ENCODE measurements around the gene OR9Q1. TPM values are rescaled to one million over a fixed set of nuclear protein-coding genes. Genes with fewer than 3 reads are reported as not detected.

Gene OR9Q1
- total RNA-seq, 1 donor from 2014 or later, result not detected

DNA sequence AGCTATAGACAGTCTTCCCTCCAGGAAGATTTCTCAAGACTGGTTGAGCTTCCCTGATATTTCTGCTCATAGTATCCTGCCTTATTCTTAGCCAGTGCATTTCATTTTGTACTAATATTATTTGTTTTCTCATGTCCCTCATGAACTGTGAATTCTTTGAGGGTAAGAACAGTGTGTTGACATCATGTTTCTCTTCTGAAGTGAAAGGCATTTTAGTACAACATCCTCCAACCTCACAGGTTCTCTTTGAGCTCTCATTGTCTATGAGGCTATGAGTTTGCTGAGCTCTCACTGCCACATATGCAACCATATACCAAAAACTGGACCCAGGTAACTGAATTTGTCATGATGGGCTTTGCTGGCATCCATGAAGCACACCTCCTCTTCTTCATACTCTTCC, 7.0 kb downstream of the OR9Q1 start, which contains the start of gene OR6Q1:
Gene OR6Q1, plus strand, starts transcription at position 301 of the 400 bp plus-strand sequence. Its CDS starts 0 bp downstream, at position 301.
- DNase-seq (ENCODE audit: low spot score), result no peak

GRCh38 chr11:58034471-58034870, 10.8 kb downstream of the OR9Q1 start:
- no peak for DNase-seq (ENCODE audit: low spot score)

DNA sequence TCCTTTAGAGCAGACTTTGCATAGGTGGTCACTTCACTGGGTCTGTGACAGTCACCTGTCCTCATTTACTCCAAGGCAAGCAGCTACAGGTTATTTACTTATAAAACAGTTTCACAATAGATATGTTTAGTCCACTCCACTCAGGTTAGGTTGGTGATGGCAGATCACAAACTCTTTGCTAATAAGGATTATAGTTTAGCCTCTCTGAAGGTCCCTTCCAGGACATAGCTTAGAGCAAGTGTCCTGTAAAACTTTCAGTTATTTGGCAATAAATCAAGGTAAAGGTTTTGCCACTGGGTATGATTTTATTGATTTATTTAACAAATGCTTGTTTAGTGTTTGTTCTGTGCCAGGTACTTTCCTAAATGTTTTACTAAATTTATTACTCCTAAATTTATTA, 15.9 kb downstream of the OR9Q1 start:
- no peak for DNase-seq (ENCODE audit: low spot score)

GRCh38 chr11:58043379-58043778, 19.7 kb downstream of the OR9Q1 start:
- no peak for DNase-seq (ENCODE audit: low spot score)

GRCh38 chr11:58046231-58046630, 22.6 kb downstream of the OR9Q1 start:
- DNase-seq (ENCODE audit: low spot score), result no peak

DNA sequence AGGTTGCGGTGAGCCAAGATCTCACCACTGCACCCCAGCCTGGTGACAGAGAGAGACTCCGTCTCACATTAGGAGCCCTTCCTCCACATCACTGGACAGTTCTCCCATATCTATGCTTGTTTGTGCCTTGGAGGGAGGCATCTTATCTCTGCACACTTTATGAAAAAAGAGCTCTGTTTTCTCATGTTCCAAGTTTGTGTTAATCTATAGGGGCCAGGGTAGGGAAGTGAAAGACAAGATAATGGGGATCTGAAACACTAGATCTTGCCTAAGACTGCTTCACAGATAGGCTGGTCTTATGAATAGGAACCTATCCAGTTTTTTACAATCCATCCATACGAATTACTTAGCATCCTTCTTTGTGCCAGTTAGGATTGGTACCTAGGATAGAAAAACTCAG, 24.1 kb downstream of the OR9Q1 start:
- DNase-seq (ENCODE audit: low spot score), result no peak

DNA sequence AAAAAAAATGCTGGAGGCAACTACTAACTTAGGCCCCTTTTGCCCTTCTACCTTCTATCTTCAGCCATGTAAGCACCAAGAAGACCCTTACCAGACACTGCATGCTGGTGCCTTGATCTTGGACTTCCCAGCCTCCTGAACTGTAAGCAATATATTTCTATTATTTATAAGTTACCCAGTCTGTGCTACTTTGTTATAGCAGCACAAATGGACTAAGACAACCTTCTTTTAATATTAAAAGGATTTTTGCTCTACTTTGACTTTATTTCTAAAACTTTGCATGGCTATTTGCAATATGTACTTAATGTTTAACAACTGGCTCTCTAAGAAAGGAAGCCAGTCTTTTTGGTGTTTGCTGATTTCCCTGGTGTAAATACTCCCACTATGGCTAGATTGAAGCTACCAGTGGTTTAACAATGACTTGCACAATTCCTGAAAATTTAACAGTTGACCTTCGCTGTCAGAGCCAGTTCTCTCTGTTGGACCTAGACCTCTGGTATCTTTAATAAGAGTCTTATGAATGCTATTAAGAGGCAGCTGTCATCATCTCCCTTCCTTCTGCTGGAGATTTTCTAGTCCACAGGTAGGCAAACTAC, 32.2 kb downstream of the OR9Q1 start:
- DNase-seq (ENCODE audit: low spot score), result no peak

DNA sequence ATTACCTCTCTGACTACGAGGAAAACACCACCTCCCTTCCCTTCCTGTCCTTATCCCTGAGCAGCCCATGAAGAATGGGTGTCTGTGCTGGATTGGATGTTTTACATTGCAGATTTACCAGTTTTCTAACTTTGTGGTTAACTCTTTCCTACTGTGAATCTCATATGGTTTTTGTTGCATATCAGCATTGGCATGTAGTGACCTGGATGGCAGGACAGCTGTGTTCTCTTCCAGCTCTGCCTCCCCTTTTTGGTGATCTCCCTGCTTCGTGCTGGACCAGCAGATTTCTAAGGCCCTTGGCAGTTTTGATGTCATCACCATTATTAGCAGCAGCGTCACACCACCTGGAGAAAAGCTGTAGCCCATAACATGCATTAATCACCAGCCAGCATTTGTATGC, 33.8 kb downstream of the OR9Q1 start:
- DNase-seq (ENCODE audit: low spot score), result no peak

- DNase-seq (ENCODE audit: low spot score), result peak; percentile 28
Measured at GRCh38 chr11:58058276-58059006, 34.8 kb downstream of the OR9Q1 start.

- no peak for DNase-seq (ENCODE audit: low spot score)
Measured at GRCh38 chr11:58059007-58059350, 35.3 kb downstream of the OR9Q1 start.

DNA sequence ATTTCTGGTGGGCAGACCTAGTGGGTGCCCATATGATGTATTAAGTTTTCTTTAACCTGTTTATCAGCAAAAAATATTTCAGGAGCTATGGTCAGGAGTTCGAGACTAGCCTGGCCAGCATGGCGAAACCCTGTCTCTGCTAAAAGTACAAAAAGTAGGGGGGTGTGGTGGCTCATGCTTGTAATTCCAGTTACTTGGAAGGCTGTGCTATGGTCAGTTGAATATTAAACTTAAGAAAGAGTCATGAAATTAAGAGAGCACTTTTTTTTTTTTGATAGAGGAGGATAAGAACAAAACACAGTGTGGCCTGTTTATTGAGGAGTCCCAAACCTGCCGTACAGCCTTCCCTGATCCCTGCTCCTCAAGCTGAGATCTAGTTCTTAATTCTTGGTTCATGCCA, 36.9 kb downstream of the OR9Q1 start:
- DNase-seq (ENCODE audit: low spot score), result no peak

DNA sequence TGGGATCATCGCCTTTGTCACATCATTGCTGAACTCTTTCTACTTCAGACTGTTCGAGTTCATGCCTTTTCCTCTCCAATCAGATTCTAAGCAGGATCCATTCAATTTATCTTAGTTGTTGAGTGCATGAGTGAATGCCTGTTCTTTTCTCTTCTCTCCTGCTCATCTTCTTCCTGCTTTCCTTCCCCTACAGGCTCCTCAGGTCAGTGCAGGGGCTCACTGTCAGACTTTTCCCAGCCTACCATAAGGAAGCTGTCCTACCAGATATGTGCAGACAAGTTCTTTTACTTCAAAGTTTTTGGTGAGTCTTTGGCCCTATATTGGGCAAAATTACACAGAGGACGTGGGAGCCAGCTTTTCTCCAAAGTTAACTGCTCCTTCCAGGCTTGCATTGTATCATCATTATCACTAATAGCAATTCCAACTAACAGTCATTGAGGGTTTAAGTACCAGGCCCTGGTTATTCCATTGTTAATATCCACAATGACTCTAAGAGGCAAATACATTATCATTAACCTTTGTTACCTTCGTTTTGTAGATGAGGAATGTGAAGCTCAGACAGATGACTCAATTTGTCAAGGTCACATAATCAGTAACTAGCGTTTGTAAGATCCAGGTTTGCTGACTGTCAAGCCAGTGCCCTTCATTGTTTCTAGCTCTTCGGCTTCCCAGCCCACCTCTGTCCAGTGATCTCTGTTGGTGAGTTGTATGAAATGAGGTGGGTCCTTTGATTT, 37.4 kb downstream of the OR9Q1 start:
- no peak for DNase-seq (ENCODE audit: low spot score)

DNA sequence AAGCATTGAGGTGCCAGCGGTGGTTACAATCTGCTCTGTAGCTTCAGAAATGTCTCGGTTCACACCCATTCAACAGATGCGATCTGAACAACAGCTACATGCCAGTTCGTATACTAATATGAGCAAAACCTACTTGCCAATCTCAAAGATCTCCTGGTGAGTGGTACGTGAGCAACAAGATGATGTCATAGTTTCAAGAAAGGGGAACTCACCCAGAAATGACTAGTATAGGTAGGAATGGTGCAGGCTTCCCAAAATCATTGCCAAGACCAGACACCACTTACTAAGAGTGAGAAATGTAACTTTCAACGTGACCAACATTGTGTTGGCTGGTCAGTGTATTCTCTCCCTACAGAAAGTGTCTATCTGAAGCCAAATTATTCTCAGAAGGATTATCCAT, 38.1 kb downstream of the OR9Q1 start:
- DNase-seq (ENCODE audit: low spot score), result no peak

GRCh38 chr11:58067685-58068084, 44.0 kb downstream of the OR9Q1 start:
- no peak for DNase-seq (ENCODE audit: low spot score)

GRCh38 chr11:58068655-58069054, 45.0 kb downstream of the OR9Q1 start:
- no peak for DNase-seq (ENCODE audit: low spot score)

- no peak for DNase-seq (ENCODE audit: low spot score)
Measured at GRCh38 chr11:58070585-58070984, 46.9 kb downstream of the OR9Q1 start.

DNA sequence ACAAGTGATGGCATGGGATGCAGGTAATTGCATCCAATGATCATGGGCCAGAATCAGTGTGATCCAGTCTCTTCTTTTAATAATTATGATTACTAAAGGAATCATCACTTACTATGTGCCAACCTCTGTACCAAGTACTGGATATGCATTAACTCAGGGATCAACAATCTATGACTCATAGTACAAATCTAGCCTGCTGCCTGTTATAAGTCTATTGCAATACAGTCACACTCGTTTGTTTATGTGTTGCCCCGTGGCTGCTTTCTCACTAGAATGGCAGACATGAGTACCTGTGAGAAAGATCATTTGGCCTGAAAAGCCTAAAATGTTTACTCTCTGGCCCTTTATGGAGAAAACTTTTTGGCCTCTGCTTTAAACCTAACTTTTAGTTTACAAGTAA, 52.1 kb downstream of the OR9Q1 start:
- DNase-seq (ENCODE audit: low spot score), result no peak

DNA sequence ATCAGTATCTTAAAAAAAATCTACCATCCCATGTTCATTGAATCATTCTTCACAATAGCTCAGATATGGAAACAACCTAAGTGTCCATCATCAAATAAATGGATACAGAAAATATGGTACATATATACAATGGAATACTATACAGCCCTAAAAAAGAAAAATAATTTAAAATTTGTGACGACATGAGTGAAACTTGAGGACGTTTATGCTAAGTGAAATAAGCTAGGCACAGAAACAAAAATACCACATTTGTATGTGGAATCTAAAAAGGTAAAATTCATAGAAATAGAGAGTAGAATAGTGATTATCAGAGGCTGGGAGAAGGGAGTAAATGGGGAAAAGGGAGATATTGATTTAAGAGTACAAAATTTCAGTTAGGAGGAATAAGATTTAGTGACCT, 62.8 kb downstream of the OR9Q1 start:
- no peak for DNase-seq (ENCODE audit: low spot score)

- DNase-seq (ENCODE audit: low spot score), result no peak
Measured at GRCh38 chr11:58097437-58097836, 73.8 kb downstream of the OR9Q1 start.

DNA sequence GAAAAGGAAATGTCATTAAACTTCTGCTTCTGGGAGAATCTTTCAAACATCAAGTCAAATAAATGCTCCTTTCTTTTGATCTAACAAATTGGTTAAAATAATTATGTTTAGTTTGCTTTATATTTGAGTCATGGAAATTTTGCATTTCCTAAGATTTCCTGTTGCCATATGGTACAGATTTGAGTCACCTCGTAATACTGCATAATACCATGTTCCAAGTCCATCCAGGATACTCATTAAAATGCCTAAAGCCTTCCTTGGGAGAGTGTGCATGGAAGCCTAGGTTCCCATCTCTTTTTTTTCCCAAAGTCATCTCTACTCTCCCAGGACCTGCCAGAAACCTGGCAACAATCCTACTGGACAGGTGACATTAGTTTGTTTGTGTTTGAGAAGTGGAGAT, 97.4 kb downstream of the OR9Q1 start:
- DNase-seq (ENCODE audit: low spot score), result no peak

- DNase-seq (ENCODE audit: low spot score), result no peak
Measured at GRCh38 chr11:58125469-58125868, 101.8 kb downstream of the OR9Q1 start, which contains the start of gene OR9I1. TSS of gene OR9I1 (minus strand) at chr11:58125530. CDS start at chr11:58119444, 6,086 bp downstream.

DNA sequence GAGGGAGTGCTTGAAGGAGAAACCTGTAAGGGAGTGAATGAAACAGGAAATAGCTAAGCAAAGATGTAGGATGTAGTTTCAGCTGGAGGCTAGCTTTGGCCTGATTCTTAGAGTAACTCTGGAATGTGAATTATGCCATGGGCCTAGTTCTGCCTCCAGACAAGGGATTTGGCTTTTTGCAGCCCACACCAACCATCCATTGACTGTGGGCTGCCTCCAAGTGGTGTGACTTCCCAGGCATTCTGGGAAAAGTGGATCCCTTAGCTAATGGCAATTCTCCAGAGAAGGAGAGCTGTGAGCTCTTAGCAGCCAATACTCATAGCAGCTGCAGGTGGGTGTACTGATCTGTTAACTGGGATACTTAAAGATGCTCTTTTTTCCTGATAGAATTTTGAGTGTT, 103.7 kb downstream of the OR9Q1 start:
- DNase-seq (ENCODE audit: low spot score), result no peak
